Caco-2 (cell line): ENCODE results near the gene GLUL. TPM values are rescaled to one million over a fixed set of nuclear protein-coding genes. Genes with fewer than 3 reads are reported as not detected.

Experiments
- BruUV-seq: library from RNA; stranded (reverse); fragments of 400-500 nt; replicated peaks from 2 replicates; lab custom pipeline; 2021; lab: Mats Ljungman, UMichigan
- CTCF ChIA-PET: fragments of 300-600 bp; sonication (Branson Sonifier 250); formaldehyde crosslinking; loops from one replicate; lab custom pipeline; 2022; ENCODE audit warnings: antibody characterized with exemption; lab: Charles Lee
- POLR2A ChIA-PET: fragments of 300-600 bp; sonication (Branson Sonifier 250); formaldehyde crosslinking; loops from one replicate; lab custom pipeline; 2022; ENCODE audit warnings: antibody characterized with exemption; lab: Charles Lee
- DNase-seq, 2 experiments: peaks; one replicate each; pipeline versions ENCODE4 v3.0.0 to v3.0.0-alpha.2; 2020 to 2022
- H3K27me3 ChIP-seq: replicated peaks from 2 replicates; pipeline ENCODE4 v1.6.0; 2011; ENCODE audit warnings: low read length; ENCODE audit not compliant: control insufficient read depth, insufficient read depth
- H3K36me3 ChIP-seq: 2 replicates; pipeline ENCODE4 v1.5.1; 2011; ENCODE audit warnings: low read length; ENCODE audit not compliant: control insufficient read depth, insufficient read depth
- H3K4me1 ChIP-seq: fragments of 250-450 bp; sonication (Bioruptor Pico); 2 replicates; pipeline ENCODE4 v1.5.1; 2020; ENCODE audit warnings: mild to moderate bottlenecking
- H3K4me3 ChIP-seq: 2 replicates; pipeline ENCODE4 v1.5.1; 2011; ENCODE audit warnings: low read depth, mild to moderate bottlenecking, control low read depth, low read length
- H3K9me3 ChIP-seq: fragments of 250-450 bp; sonication (Bioruptor Pico); 2 replicates; pipeline ENCODE4 v1.5.1; 2020; ENCODE audit warnings: mild to moderate bottlenecking, moderate library complexity
- H3K27ac Mint-ChIP-seq: one replicate; pipeline ENCODE4 v1.8.0; 2022; ENCODE audit warnings: mixed read lengths; ENCODE audit not compliant: unreplicated experiment
- H3K27me3 Mint-ChIP-seq: one replicate; pipeline ENCODE4 v1.8.0; 2022; ENCODE audit warnings: mixed read lengths; ENCODE audit not compliant: insufficient read depth, unreplicated experiment
- H3K36me3 Mint-ChIP-seq: one replicate; pipeline ENCODE4 v1.8.0; 2022; ENCODE audit warnings: mild to moderate bottlenecking, mixed read lengths; ENCODE audit not compliant: insufficient read depth, unreplicated experiment
- H3K4me1 Mint-ChIP-seq: one replicate; pipeline ENCODE4 v1.8.0; 2022; ENCODE audit warnings: low read depth, mixed read lengths; ENCODE audit not compliant: unreplicated experiment
- H3K4me3 Mint-ChIP-seq: one replicate; pipeline ENCODE4 v1.8.0; 2022; ENCODE audit warnings: mild to moderate bottlenecking, moderate library complexity, mixed read lengths; ENCODE audit not compliant: unreplicated experiment
- H3K9me3 Mint-ChIP-seq: one replicate; pipeline ENCODE4 v1.8.0; 2022; ENCODE audit warnings: mixed read lengths; ENCODE audit not compliant: unreplicated experiment
- CTCF ChIP-seq, 2 experiments: fragments of 200-600 bp in 1 of 2; IDR thresholded peaks; 1 replicate in 1 of 2; 2 replicates in 1 of 2; pipeline versions ENCODE4 v1.5.1 to v1.8.0; 2011 to 2022; ENCODE audit warnings: antibody characterized with exemption in 1 of 2, control low read depth in 1 of 2, inconsistent platforms in 1 of 2, low read depth in 1 of 2, low read length in 1 of 2, mild to moderate bottlenecking in 1 of 2, moderate library complexity in 1 of 2; ENCODE audit not compliant: insufficient read depth in 1 of 2, severe bottlenecking in 1 of 2, unreplicated experiment in 1 of 2
- intact Hi-C: fragments of 100-400 bp; cut with micrococcal nuclease; formaldehyde crosslinking; loops from one replicate; pipeline ENCODE4 v1.10.0; 2022; ENCODE audit not compliant: unreplicated experiment
- total RNA-seq: library from RNA; stranded (reverse); gene quantifications from 2 replicates; pipeline ENCODE4 v1.2.3, GENCODE V29; 2022

The GLUL gene
- total RNA-seq, 1 experiment from 2014 or later: 394 TPM

GRCh38 chr1:182383934-182384333 is 7.7 kb downstream of the GLUL start:
- no peak for TF ChIP-seq CTCF (IDR thresholded peaks at IDR 0.05; ENCODE audit: insufficient read depth in 1 of 2, low read depth in 1 of 2, low read length in 1 of 2, severe bottlenecking in 1 of 2, unreplicated experiment in 1 of 2)
- peaks cover 29% of the 10 kb centered on the region for H3K36me3 ChIP-seq
- H3K27me3 ChIP-seq: no peaks in the 10 kb centered on the region
- Mint-ChIP-seq H3K27ac (no peak overlapping the region), H3K4me1 (peaks cover 13% of the 10 kb centered on the region), H3K9me3 (no peaks in the 10 kb centered on the region), H3K36me3 (peaks cover 83% of the 10 kb centered on the region), H3K4me3 (no peak overlapping the region), H3K27me3 (no peaks in the 10 kb centered on the region)
- intact Hi-C loops: no loop called here
- no TSS peak for BruUV-seq
- DNase-seq: no peak
- peaks cover 19% of the 10 kb centered on the region for H3K4me1 ChIP-seq
- no peaks in the 10 kb centered on the region for H3K9me3 ChIP-seq
- CTCF ChIA-PET: interaction anchor here (0.6 kb wide), 1 partner anchor 397 kb away, joined by 3 read pairs; no protein-coding TSS in a partner anchor
- no peak overlapping the region for H3K4me3 ChIP-seq
- POLR2A ChIA-PET: interaction anchor here (0.7 kb wide), 1 partner anchor 313 kb away, joined by 9 read pairs; no protein-coding TSS in a partner anchor

- H3K4me3 ChIP-seq: no peak overlapping the region
- peaks cover 10% of the 10 kb centered on the region for H3K4me1 Mint-ChIP-seq
These were observed 8.4 kb downstream of the GLUL start for GRCh38 chr1:182383037-182383661.

More at GRCh38 chr1:182383037-182383661, 8.4 kb downstream of the GLUL start:
- Histone ChIP-seq H3K36me3 (peaks cover 27% of the 10 kb centered on the region), H3K4me1 (peaks cover 16% of the 10 kb centered on the region), H3K27me3 (no peaks in the 10 kb centered on the region), H3K9me3 (no peaks in the 10 kb centered on the region)
- CTCF ChIA-PET: interaction anchor here (0.6 kb wide), 1 partner anchor 398 kb away, joined by 3 read pairs; no protein-coding TSS in a partner anchor
- no peak for DNase-seq
- no peaks in the 10 kb centered on the region for H3K9me3 Mint-ChIP-seq
- TF ChIP-seq CTCF (IDR thresholded peaks at IDR 0.05; ENCODE audit: insufficient read depth in 1 of 2, low read depth in 1 of 2, low read length in 1 of 2, severe bottlenecking in 1 of 2, unreplicated experiment in 1 of 2): no peak
- TSS peak; percentile 16 for BruUV-seq
- no peak overlapping the region for H3K27ac Mint-ChIP-seq
- POLR2A ChIA-PET: no interaction called here
- H3K27me3 Mint-ChIP-seq: no peaks in the 10 kb centered on the region
- H3K36me3 Mint-ChIP-seq: peaks cover 75% of the 10 kb centered on the region
- intact Hi-C loops: no loop called here
- no peak overlapping the region for H3K4me3 Mint-ChIP-seq
